OCI-LY3 (cell line): Measurements from ENCODE around the gene ATP5F1B.
A peak's percentile ranks its signal among the peaks of the same experiment; 100 is the strongest.
"Not testable (repeated sequence)": the region's sequence is repeated elsewhere in the genome, so short reads cannot be mapped to it uniquely, and the experiment has no call there.

ENCODE experiments used
- H2AFZ ChIP-seq: fragments of 200-600, 300-600 bp; shearing (Covaris generic); 2 replicates; pipeline ENCODE4 v1.6.0; 2014; ENCODE audit warnings: antibody characterized with exemption, low read depth, low read length
- H3K27ac ChIP-seq: fragments of 200-600, 300-600 bp; sonication (generic); 2 replicates; pipeline ENCODE4 v1.5.1; 2014; ENCODE audit warnings: mild to moderate bottlenecking, low read length, moderate library complexity, mixed read lengths
- H3K27me3 ChIP-seq: fragments of 200-600, 300-600 bp; sonication (generic); 2 replicates; pipeline ENCODE4 v1.6.1; 2014; ENCODE audit warnings: low read depth, low read length, mixed read lengths
- H3K36me3 ChIP-seq: fragments of 200-600, 300-600 bp; sonication (generic); replicated peaks from 2 replicates; pipeline ENCODE3; 2014; ENCODE audit warnings: low read depth, low read length, mixed read lengths
- H3K4me1 ChIP-seq: fragments of 300-600, 200-600 bp; sonication (generic); 2 replicates; pipeline ENCODE4 v1.6.1; 2014; ENCODE audit warnings: low read length, mixed read lengths
- H3K4me2 ChIP-seq: fragments of 200-600, 300-600 bp; sonication (generic); 2 replicates; pipeline ENCODE4 v1.6.1; 2014; ENCODE audit warnings: low read length, mixed read lengths
- H3K4me3 ChIP-seq: fragments of 300-600, 200-600 bp; sonication (generic); 2 replicates; pipeline ENCODE4 v1.5.1; 2014; ENCODE audit warnings: antibody characterized with exemption, mild to moderate bottlenecking, low read length, moderate library complexity
- H3K79me2 ChIP-seq: fragments of 300-600, 200-600 bp; shearing (Covaris generic); 2 replicates; pipeline ENCODE4 v1.6.1; 2014; ENCODE audit warnings: mild to moderate bottlenecking, low read length, mixed read lengths
- H3K9ac ChIP-seq: fragments of 300-600, 200-600 bp; shearing (Covaris generic); 2 replicates; pipeline ENCODE4 v1.6.0; 2014; ENCODE audit warnings: mild to moderate bottlenecking, low read length, moderate library complexity
- H3K9me3 ChIP-seq: fragments of 200-600, 300-600 bp; shearing (Covaris generic); 2 replicates; pipeline ENCODE4 v1.6.1; 2014; ENCODE audit warnings: low read length, mixed read lengths; ENCODE audit not compliant: insufficient read depth
- H4K20me1 ChIP-seq: fragments of 200-600, 300-600 bp; sonication (generic); 2 replicates; pipeline ENCODE4 v1.6.1; 2016; ENCODE audit warnings: low read length, mixed read lengths; ENCODE audit not compliant: insufficient read depth
- EZH2phosphoT487 ChIP-seq: fragments of 200-600 bp; shearing (Covaris generic); IDR thresholded peaks from 2 replicates; pipeline ENCODE4 v1.6.1; 2018; ENCODE audit warnings: antibody characterized with exemption, mixed run types, low read depth
- TF ChIP-seq, protein P1 (sequence below): fragments of 200-600, 300-600 bp; sonication (generic); IDR thresholded peaks from 2 replicates; pipeline ENCODE4 v1.5.1; 2014; ENCODE audit warnings: antibody characterized with exemption, low read length, low read depth

Gene ATP5F1B

DNA sequence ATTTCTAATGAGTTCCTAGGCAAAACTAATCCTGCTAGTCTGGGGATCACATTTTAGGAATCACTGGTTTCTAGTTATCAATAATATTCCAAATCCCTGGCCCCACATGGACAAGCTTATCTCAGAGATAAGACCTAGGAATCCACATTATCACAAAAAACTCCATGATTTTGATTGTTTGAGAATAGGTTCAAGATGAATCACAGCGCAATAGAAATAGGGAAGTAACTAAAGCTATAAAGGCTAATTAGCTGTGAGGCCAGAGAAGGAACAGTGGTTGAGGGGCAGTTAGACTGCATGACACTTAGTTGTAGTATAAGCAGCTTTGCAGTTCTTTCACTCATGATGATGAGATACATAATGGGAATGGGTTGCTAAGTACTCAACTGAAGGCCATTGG lies 13.1 kb upstream of the ATP5F1B start:
- H3K27me3 ChIP-seq = no peaks in the 10 kb centered on the region
- TF ChIP-seq, protein P1, sequence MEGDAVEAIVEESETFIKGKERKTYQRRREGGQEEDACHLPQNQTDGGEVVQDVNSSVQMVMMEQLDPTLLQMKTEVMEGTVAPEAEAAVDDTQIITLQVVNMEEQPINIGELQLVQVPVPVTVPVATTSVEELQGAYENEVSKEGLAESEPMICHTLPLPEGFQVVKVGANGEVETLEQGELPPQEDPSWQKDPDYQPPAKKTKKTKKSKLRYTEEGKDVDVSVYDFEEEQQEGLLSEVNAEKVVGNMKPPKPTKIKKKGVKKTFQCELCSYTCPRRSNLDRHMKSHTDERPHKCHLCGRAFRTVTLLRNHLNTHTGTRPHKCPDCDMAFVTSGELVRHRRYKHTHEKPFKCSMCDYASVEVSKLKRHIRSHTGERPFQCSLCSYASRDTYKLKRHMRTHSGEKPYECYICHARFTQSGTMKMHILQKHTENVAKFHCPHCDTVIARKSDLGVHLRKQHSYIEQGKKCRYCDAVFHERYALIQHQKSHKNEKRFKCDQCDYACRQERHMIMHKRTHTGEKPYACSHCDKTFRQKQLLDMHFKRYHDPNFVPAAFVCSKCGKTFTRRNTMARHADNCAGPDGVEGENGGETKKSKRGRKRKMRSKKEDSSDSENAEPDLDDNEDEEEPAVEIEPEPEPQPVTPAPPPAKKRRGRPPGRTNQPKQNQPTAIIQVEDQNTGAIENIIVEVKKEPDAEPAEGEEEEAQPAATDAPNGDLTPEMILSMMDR = no peak
- no peak for TF ChIP-seq EZH2phosphoT487
- H3K4me1 ChIP-seq = peaks cover 42% of the 10 kb centered on the region
- H3K4me2 ChIP-seq = peak overlapping the region; percentile 65
- H3K36me3 ChIP-seq = peaks cover 8% of the 10 kb centered on the region
- H3K9ac ChIP-seq = peak overlapping the region; percentile 26
- no peaks in the 10 kb centered on the region for H3K9me3 ChIP-seq
- H4K20me1 ChIP-seq = no peaks in the 10 kb centered on the region
- peak overlapping the region; percentile 32 for H3K4me3 ChIP-seq
- H3K27ac ChIP-seq = peak overlapping the region; percentile 82
- 0 out of 2 replicates have a peak, but pooled peaks cover 5% of the 10 kb centered on the region for H3K79me2 ChIP-seq
- no peak overlapping the region for H2AFZ ChIP-seq

DNA sequence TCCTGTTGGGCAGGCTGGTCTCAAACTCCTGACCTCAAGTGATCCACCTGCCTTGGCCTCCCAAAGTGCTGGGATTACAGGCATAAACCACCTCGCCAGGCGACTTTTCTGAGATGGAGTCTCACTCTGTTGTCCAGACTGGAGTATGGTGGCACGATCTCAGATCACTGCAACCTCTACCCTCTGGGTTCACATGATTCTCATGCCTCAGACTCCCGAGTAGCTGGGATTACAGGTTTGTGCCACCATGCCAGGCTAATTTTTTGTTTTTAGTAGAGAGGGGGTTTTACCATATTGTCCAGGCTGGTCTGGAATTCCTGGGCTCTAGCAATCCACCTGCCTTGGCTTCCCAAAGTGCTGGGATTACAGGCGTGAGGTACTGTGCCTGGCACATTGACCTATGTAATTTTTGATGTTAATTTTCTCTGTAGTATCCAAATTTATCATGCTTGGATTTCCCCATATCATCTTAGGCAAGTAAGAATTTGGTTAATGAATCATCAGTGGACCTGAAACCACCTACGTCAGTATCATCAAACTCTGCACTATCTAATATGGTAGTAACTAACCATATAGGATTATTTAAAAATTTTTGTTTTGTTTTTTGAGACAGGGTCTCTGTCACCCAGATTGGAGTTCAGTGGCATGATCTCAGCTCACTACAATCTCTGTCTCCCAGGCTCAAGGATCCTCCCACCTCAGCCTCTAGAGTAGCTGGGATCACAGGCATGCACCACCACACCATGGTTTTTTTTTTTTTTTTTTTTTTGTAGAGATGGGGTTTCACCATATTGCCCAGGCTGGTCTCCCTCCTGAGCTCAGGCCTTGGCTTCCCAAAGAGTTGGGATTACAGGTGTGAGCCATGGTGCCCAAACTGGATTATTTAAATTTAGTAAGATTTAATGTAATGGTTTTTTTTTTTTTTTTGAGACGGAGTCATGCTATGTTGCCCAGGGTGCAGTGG lies 11.9 kb upstream of the ATP5F1B start:
- Histone ChIP-seq H3K4me2 (peak overlapping the region; percentile 65), H2AFZ (no peak overlapping the region), H3K36me3 (peaks cover 3% of the 10 kb centered on the region), H3K9ac (peak overlapping the region; percentile 55), H4K20me1 (no peaks in the 10 kb centered on the region), H3K9me3 (no peaks in the 10 kb centered on the region), H3K27me3 (no peaks in the 10 kb centered on the region), H3K4me1 (peaks cover 42% of the 10 kb centered on the region), H3K27ac (peak overlapping the region; percentile 82), H3K79me2 (0 out of 2 replicates have a peak, but pooled peaks cover 5% of the 10 kb centered on the region), H3K4me3 (peak overlapping the region; percentile 48; the same call in 1 of the 2 replicates)
- no peak for TF ChIP-seq EZH2phosphoT487
- TF ChIP-seq, protein P1 = no peak

DNA sequence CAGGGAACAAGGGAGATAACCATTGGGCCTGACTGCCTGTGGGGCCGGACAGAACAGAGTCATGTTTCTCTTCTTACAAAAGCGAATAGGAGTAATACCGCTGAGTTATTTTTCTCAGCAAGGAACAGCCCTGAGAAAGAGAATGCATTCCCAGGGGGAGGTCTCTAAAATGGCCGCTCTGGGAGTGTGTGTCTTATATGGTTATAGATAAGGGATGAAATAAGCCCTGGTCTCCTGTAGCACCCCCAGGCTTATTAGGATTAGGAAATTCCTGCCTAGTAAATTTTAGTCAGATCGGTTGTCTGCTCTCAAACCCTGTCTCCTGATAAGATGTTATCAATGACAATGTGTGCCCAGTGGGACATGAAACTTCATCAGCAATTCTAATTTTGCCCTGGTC lies 8.0 kb upstream of the ATP5F1B start:
- not testable (repeated sequence) for H2AFZ ChIP-seq, H3K27ac ChIP-seq, H3K36me3 ChIP-seq, H3K4me3 ChIP-seq, H3K9ac ChIP-seq, H4K20me1 ChIP-seq, H3K27me3 ChIP-seq, H3K79me2 ChIP-seq, H3K9me3 ChIP-seq, H3K4me2 ChIP-seq
- H3K4me1 ChIP-seq = peaks cover 17% of the 10 kb centered on the region

DNA sequence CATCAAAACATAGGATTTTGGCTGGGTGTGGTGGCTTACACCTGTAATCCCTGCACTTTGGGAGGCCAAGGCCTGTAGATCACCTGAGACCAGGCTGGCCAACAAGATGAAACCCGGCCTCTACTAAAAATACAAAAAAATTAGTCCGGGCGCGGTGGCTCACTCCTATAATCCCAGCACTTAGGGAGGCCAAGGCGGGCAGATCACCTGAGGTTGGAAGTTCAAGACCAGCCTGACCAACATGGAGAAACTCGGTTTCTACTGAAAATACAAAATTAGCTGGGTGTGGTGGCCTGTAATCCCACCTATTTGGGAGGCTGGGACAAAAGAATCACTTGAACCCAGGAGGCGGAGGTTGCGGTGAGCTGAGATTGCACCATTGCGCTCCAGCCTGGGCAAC lies 2.2 kb upstream of the ATP5F1B start:
- H3K4me2 ChIP-seq, H3K4me3 ChIP-seq, H3K27me3 ChIP-seq, H3K9me3 ChIP-seq, H3K27ac ChIP-seq, H3K9ac ChIP-seq, H2AFZ ChIP-seq: not testable (repeated sequence)
- Histone ChIP-seq H3K36me3 (peaks cover 20% of the 10 kb centered on the region), H3K79me2 (peaks cover 29% of the 10 kb centered on the region), H3K4me1 (peaks cover 18% of the 10 kb centered on the region), H4K20me1 (peaks cover 17% of the 10 kb centered on the region)

DNA sequence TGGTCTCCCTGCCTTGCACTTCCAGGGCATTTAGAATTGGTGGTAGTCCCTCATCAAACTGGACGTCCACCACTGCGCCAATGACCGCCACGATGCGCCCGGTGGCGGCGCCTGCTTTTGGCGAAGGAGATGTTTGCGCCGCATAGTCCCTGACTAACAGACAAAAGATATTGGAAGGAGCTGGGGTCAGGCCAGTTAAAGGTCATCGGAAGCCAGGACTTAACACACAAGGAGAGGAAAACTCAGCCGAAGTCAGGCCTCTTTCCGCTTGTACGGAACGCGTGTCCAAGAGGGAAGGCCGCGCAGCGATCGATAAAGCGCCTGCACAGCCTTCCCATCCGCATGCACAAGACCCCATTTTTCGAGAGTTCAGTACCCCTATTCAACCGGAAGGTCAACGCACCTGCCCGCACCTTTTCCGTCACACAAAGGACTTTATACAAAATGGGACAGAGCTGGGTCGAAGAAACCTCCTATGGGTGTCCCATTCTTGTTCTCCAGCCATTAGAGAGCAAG lies 525 bp downstream of the ATP5F1B start:
- H3K4me3 ChIP-seq = peak overlapping the region; percentile 92
- TF ChIP-seq, protein P1 = no peak
- no peak for TF ChIP-seq EZH2phosphoT487
- peaks cover 18% of the 10 kb centered on the region for H3K4me1 ChIP-seq
- H4K20me1 ChIP-seq = peaks cover 17% of the 10 kb centered on the region
- H3K36me3 ChIP-seq = peaks cover 32% of the 10 kb centered on the region
- H2AFZ ChIP-seq = no peak overlapping the region
- peak overlapping the region; percentile 71 for H3K27ac ChIP-seq
- peak overlapping the region; percentile 99 for H3K4me2 ChIP-seq
- no peaks in the 10 kb centered on the region for H3K9me3 ChIP-seq
- peak overlapping the region; percentile 98 for H3K9ac ChIP-seq
- H3K27me3 ChIP-seq = no peaks in the 10 kb centered on the region
- H3K79me2 ChIP-seq = peaks cover 48% of the 10 kb centered on the region
